ENCODE data around the gene NSG1. TPM values are rescaled to one million over a fixed set of nuclear protein-coding genes. Genes with fewer than 3 reads are reported as not detected.

Gene NSG1
- polyA plus RNA-seq, 1 of the 3 experiments (the other 2 are of a cell fraction), result 11.4 TPM

GRCh38 chr4:4377191-4377590 lies 9.7 kb upstream of the NSG1 start:
- Histone ChIP-seq H3F3A (replicated peaks; ENCODE audit: insufficient read depth) (no peaks in the 10 kb centered on the region), H3K4me1 (ENCODE audit: control insufficient read depth in 1 of 2, insufficient read depth in 2 of 2, low read depth in 1 of 2, low read length in 1 of 2) (no peaks in the 10 kb centered on the region; a peak in 1 of 4 replicates), H3K4me2 (no peak overlapping the region), H3K36me3 (replicated peaks in 1 of 2; ENCODE audit: control insufficient read depth in 1 of 2, insufficient read depth in 2 of 2, low read length in 1 of 2) (no peaks in the 10 kb centered on the region), H3K27me3 (ENCODE audit: insufficient read depth) (0 out of 2 replicates have a peak, but pooled peaks cover 8% of the 10 kb centered on the region), H3K27ac (ENCODE audit: low read depth in 2 of 2, low read length in 1 of 2) (no peak overlapping the region), H4K20me1 (ENCODE audit: insufficient read depth) (no peaks in the 10 kb centered on the region), H3K9me3 (no peaks in the 10 kb centered on the region), H3K79me2 (ENCODE audit: insufficient read depth) (no peaks in the 10 kb centered on the region), H2AFZ (ENCODE audit: low read depth) (no peak overlapping the region), H3K9me2 (no peaks in the 10 kb centered on the region), H3K9ac (no peak overlapping the region), H3K4me3 (ENCODE audit: low read depth in 2 of 2, low read length in 1 of 2) (no peak overlapping the region)
- ChIA-PET POLR2A (interaction anchor here (0.7 kb wide), 1 partner anchor 10 kb away, joined by 3 read pairs; the partner anchor contains the start of gene NSG1), CTCF (interaction anchor here (0.8 kb wide), 1 partner anchor 40 kb away, joined by 3 read pairs; no protein-coding TSS in a partner anchor)
- WGBS (ENCODE audit: low lambda C conversion rate), result 64% methylated on average over 8 of the region's 12 CpGs
- TF ChIP-seq ELF1 (IDR thresholded peaks at IDR 0.05) (no peak), MXI1 (IDR thresholded peaks at IDR 0.05; ENCODE audit: low read depth, low read length) (no peak), PBX3 (IDR thresholded peaks at IDR 0.05) (no peak), JUND (IDR thresholded peaks at IDR 0.05) (no peak), TEAD4 (IDR thresholded peaks at IDR 0.05; ENCODE audit: borderline replicate concordance, insufficient read depth) (no peak), GATA2 (CRISPR knock-in tag; IDR thresholded peaks at IDR 0.05) (no peak), RXRA (IDR thresholded peaks at IDR 0.05; ENCODE audit: borderline replicate concordance, low read depth) (no peak), TCF12 (IDR thresholded peaks at IDR 0.05) (no peak), SMC3 (IDR thresholded peaks at IDR 0.05; ENCODE audit: low read depth, low read length) (no peak), EZH2phosphoT487 (IDR thresholded peaks at IDR 0.05; ENCODE audit: borderline replicate concordance, low read depth) (no peak), CHD2 (IDR thresholded peaks at IDR 0.05; ENCODE audit: low read length, partially characterized antibody) (no peak)
- no peak for DNase-seq

- WGBS (ENCODE audit: low lambda C conversion rate), result 72% methylated on average over 21 of the region's 23 CpGs
- H2AFZ ChIP-seq (ENCODE audit: low read depth), result no peak overlapping the region
- H3K9ac ChIP-seq, result no peak overlapping the region
- TF ChIP-seq SIN3A (IDR thresholded peaks at IDR 0.05; ENCODE audit: borderline replicate concordance, low read depth, low read length) (no peak), MXI1 (IDR thresholded peaks at IDR 0.05; ENCODE audit: low read depth, low read length) (no peak), FOSL2 (IDR thresholded peaks at IDR 0.05; ENCODE audit: borderline replicate concordance, low read depth) (no peak), FOXJ3 (CRISPR knock-in tag; IDR thresholded peaks at IDR 0.05) (no peak), EZH2phosphoT487 (IDR thresholded peaks at IDR 0.05; ENCODE audit: borderline replicate concordance, low read depth) (no peak), EP300 (IDR thresholded peaks at IDR 0.05; ENCODE audit: borderline replicate concordance in 1 of 2, low read depth in 1 of 2, low read length in 1 of 2) (no peak), IRF3 (IDR thresholded peaks at IDR 0.05; ENCODE audit: low read depth, low read length) (no peak), REST (IDR thresholded peaks at IDR 0.05; ENCODE audit: low read depth, low read length) (no peak), CTCF (IDR thresholded peaks at IDR 0.05) (no peak), CHD2 (IDR thresholded peaks at IDR 0.05; ENCODE audit: low read length, partially characterized antibody) (no peak), TEAD4 (IDR thresholded peaks at IDR 0.05; ENCODE audit: borderline replicate concordance, insufficient read depth) (no peak), GABPA (IDR thresholded peaks at IDR 0.05; ENCODE audit: low read depth) (no peak)
Observed at GRCh38 chr4:4377732-4378460, 9.0 kb upstream of the NSG1 start.

More at GRCh38 chr4:4377732-4378460, 9.0 kb upstream of the NSG1 start:
- Histone ChIP-seq H3K4me1 (ENCODE audit: control insufficient read depth in 1 of 2, insufficient read depth in 2 of 2, low read depth in 1 of 2, low read length in 1 of 2) (no peaks in the 10 kb centered on the region; a peak in 1 of 4 replicates), H3K9me2 (no peaks in the 10 kb centered on the region), H3K27ac (ENCODE audit: low read depth in 2 of 2, low read length in 1 of 2) (no peak overlapping the region), H3K36me3 (replicated peaks in 1 of 2; ENCODE audit: control insufficient read depth in 1 of 2, insufficient read depth in 2 of 2, low read length in 1 of 2) (no peaks in the 10 kb centered on the region), H3K27me3 (ENCODE audit: insufficient read depth) (peaks cover 15% of the 10 kb centered on the region), H3K79me2 (ENCODE audit: insufficient read depth) (no peaks in the 10 kb centered on the region), H4K20me1 (ENCODE audit: insufficient read depth) (no peaks in the 10 kb centered on the region), H3K9me3 (no peaks in the 10 kb centered on the region), H3K4me3 (ENCODE audit: low read depth in 2 of 2, low read length in 1 of 2) (no peak overlapping the region), H3K4me2 (no peak overlapping the region), H3F3A (replicated peaks; ENCODE audit: insufficient read depth) (no peaks in the 10 kb centered on the region)
- no peak for DNase-seq
- ChIA-PET POLR2A (interaction anchor here (0.7 kb wide), 1 partner anchor 9 kb away, joined by 3 read pairs; the partner anchor contains the start of gene NSG1), CTCF (interaction anchor here (0.8 kb wide), 1 partner anchor 39 kb away, joined by 3 read pairs; no protein-coding TSS in a partner anchor)
